Activated T-cell treated with anti-CD3 and anti-CD28 coated beads, Interleukin-2, amount 50 U/mL, for 4 hours (primary cell): ENCODE data around the gene NRXN2. TPM values are rescaled to one million over a fixed set of nuclear protein-coding genes. Genes with fewer than 3 reads are reported as not detected.

ENCODE experiments used
- ATAC-seq, 2 donors: fragments of 200-7000 bp; cut with Tn5 transposase; one replicate each; pipeline ENCODE4 v1.10.0; 2021
- DNase-seq: peaks from one replicate; pipeline ENCODE4 v3.0.0-alpha.2; 2020
- H3K27me3 Mint-ChIP-seq: one replicate; pipeline ENCODE4 v1.8.0; 2021; ENCODE audit warnings: low read depth, mixed read lengths
- H3K36me3 Mint-ChIP-seq: one replicate; pipeline ENCODE4 v1.8.0; 2022; ENCODE audit warnings: mixed read lengths; ENCODE audit not compliant: insufficient read depth
- H3K4me1 Mint-ChIP-seq: one replicate; pipeline ENCODE4 v1.8.0; 2021; ENCODE audit warnings: low read depth, mixed read lengths
- H3K4me3 Mint-ChIP-seq: one replicate; pipeline ENCODE4 v1.8.0; 2021; ENCODE audit warnings: mild to moderate bottlenecking, moderate library complexity, mixed read lengths
- H3K9me3 Mint-ChIP-seq: one replicate; pipeline ENCODE4 v1.8.0; 2021; ENCODE audit warnings: mixed read lengths
- total RNA-seq, 3 donors: library from RNA; stranded (reverse); gene quantifications; one replicate each; pipeline ENCODE4 v1.2.1, GENCODE V29; 2021

Gene NRXN2
- total RNA-seq, 3 donors from 2014 or later, result 0.16 to 1.0 (median 0.71) TPM

DNA sequence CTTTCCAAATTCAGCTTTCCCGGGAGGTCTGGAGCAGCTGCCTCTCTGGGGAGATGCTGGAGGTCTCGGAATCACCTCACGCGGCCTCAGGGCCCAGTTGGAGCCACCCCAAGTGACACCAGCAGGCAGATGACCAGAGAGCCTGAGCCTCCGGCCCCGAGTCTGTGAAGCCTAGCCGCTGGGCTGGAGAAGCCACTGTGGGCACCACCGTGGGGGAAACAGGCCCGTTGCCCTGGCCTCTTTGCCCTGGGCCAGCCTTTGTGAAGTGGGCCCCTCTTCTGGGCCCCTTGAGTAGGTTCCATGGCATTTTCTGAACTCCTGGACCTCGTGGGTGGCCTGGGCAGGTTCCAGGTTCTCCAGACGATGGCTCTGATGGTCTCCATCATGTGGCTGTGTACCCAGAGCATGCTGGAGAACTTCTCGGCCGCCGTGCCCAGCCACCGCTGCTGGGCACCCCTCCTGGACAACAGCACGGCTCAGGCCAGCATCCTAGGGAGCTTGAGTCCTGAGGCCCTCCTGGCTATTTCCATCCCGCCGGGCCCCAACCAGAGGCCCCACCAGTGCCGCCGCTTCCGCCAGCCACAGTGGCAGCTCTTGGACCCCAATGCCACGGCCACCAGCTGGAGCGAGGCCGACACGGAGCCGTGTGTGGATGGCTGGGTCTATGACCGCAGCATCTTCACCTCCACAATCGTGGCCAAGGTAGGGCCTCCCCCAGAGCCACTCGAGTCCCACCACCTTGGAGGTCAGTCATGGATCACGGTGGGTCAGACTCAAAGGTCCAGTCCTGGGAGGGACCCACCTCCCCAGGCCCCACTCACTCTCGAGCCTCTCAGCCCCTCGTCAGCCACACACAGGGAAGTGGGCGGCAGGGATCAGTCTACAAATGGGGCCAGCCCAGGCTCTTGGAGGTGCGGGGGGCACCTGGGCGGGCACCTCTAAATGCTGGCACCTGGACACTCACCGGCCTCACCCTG, 131.5 kb downstream of the NRXN2 start:
- Mint-ChIP-seq H3K4me3 (no peak overlapping the region), H3K9me3 (peaks cover 8% of the 10 kb centered on the region), H3K4me1 (no peaks in the 10 kb centered on the region), H3K36me3 (no peaks in the 10 kb centered on the region), H3K27me3 (peaks cover 3% of the 10 kb centered on the region)
- ATAC-seq (no peak), DNase-seq (no peak)

- H3K36me3 Mint-ChIP-seq, result no peaks in the 10 kb centered on the region
- ATAC-seq (no peak), DNase-seq (peak; percentile 1)
- peaks cover 8% of the 10 kb centered on the region for H3K9me3 Mint-ChIP-seq
- H3K4me3 Mint-ChIP-seq, result no peak within 1 kb of the TSS
- H3K4me1 Mint-ChIP-seq, result no peaks in the 10 kb centered on the region
- H3K27me3 Mint-ChIP-seq, result peaks cover 3% of the 10 kb centered on the region
Observed at GRCh38 chr11:64590763-64591221, 132.2 kb downstream of the NRXN2 start, which contains the start of gene SLC22A12. Gene SLC22A12, plus strand, starts transcription at chr11:64591220. Its CDS starts 337 bp downstream, at chr11:64591557.

DNA sequence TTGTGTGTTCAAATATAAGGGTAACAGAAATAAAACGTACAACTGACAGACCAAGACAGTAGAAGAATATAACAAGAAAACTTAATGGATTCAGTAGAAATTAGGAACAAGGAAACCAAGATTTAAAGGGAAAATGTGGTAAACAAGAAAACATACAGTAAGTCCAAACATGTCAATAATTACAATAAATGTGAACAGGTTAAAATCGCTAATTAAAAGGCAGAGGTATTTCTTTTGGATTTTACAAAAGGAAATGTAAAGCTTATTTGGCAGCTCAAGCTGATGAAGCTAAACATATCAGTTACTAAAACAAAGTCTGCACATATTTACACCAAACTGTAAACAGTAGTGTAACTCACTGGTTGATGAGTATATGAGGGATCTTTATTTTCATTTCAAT, 134.3 kb downstream of the NRXN2 start:
- Mint-ChIP-seq H3K4me3 (no peak overlapping the region), H3K27me3 (peaks cover 6% of the 10 kb centered on the region), H3K4me1 (no peaks in the 10 kb centered on the region), H3K9me3 (peaks cover 8% of the 10 kb centered on the region), H3K36me3 (no peaks in the 10 kb centered on the region)
- ATAC-seq (no peak), DNase-seq (no peak)

DNA sequence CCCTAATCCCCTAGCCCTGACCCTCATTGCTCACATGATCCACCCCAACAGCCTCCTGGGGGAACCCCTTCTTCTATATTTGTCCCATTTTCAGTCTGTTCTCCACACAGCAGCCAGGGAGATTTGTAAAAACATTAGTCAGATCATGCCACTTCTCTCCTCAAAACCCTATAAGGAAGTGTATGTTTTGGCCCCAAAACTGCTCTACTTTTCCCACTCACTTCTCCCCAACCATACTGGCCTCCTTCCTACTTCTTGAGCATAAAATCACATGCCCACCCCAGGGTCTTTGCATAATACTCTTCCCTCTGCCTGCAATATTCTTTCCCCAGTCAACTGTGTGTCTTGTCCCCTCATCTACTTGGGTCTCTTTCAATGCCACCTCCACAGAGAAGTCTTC, 136.6 kb downstream of the NRXN2 start:
- Mint-ChIP-seq H3K9me3 (peaks cover 8% of the 10 kb centered on the region), H3K4me3 (no peak overlapping the region), H3K27me3 (peaks cover 6% of the 10 kb centered on the region), H3K36me3 (no peaks in the 10 kb centered on the region), H3K4me1 (no peaks in the 10 kb centered on the region)
- DNase-seq (no peak), ATAC-seq (no peak)

DNA sequence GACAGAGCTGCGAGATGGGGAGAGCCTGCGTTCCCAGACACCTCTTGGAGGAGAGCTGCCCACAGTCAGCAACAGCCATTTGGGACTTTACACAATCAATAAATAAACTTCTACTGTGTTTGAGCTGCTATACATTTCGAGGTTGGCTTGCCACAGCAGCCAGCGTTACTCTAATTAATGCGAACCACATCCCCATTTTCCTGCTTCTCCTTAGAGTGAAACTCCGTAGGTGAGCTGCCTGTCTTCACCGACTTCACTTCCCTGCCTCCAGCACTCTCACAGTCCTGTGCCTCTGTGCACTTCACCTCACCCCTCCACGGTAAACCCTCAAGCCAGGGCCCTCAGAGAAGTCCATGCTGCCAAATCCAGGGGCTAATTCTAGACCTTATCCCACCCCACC, 137.8 kb downstream of the NRXN2 start:
- Mint-ChIP-seq H3K4me3 (no peak overlapping the region), H3K36me3 (no peaks in the 10 kb centered on the region), H3K9me3 (peaks cover 8% of the 10 kb centered on the region), H3K27me3 (peaks cover 6% of the 10 kb centered on the region), H3K4me1 (no peaks in the 10 kb centered on the region)
- DNase-seq (no peak), ATAC-seq (no peak)

DNA sequence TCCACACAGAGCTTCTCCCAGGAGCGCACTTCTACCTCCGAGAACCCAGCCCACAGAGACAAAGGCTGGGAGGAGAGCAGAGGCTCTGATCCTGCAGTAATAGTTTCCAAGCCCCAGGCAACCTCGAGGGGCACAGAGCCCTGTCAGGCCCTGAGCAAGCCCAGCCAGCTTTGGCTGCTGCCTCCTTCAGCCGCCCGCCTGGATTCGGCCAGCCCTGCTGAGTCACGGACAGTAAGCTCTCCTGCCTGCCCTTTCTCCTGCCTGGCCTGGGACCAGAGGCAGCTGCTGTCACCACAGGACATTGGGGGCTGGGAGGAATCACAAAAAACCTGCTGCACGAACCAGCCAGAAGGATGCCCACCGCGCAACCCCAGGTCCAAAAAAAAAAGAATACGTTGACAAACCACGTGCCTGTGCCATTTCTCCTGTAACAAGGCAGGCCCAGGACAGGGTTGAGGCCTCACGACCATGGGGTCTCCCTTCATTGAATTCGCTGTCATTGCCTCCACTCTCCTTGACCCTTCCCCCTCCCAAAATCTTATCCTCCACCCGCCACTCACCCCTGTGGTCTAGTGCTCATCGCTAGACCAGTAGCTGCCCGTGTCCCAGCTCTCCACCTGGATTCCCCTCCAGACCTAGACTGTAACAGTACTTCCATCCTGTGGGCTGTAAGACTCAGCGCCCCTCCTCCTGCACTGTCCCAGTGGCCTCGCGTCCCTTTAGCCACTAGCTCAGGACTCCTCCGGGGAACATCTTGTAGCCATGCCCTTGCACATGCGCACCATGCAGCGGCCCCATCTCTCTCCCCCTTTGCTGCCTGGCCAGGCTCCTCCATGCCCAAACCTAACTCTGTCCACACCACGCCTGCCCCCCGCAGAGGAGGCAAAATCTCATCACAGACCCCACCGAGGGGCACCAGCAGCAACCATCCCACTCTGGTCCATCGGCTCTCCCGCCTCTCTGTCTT, 139.4 kb downstream of the NRXN2 start:
- ATAC-seq, result no peak
- peaks cover 7% of the 10 kb centered on the region for H3K9me3 Mint-ChIP-seq
- no peaks in the 10 kb centered on the region for H3K36me3 Mint-ChIP-seq

DNA sequence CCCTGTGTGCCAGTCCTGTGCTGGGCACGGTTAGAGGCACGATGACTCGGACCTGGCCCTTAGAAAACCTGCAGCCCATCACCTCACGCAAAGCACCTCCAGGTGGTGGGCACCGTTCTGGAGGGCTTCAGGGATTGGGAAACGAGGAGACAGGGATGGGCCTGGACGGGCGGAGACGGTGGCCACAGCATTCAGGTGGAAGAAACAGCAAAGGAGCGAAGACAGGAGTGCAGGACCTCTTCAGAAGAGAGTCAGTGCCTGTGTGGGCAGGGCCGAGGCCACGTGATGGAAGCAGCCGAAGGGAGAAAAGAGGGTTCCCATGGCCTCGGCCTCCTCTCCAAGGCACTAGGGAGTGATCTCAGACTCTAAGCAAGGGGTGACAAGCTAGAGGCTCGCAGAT, 140.1 kb downstream of the NRXN2 start:
- Mint-ChIP-seq H3K36me3 (no peaks in the 10 kb centered on the region), H3K4me3 (no peak overlapping the region), H3K27me3 (peaks cover 4% of the 10 kb centered on the region), H3K4me1 (no peaks in the 10 kb centered on the region), H3K9me3 (no peaks in the 10 kb centered on the region)
- ATAC-seq (no peak), DNase-seq (peak; percentile 1)

More for the DNA sequence above, 139.4 kb downstream of the NRXN2 start:
- Mint-ChIP-seq H3K4me3 (no peak overlapping the region), H3K4me1 (no peaks in the 10 kb centered on the region), H3K27me3 (peaks cover 8% of the 10 kb centered on the region)
- DNase-seq, result peak; percentile 0

- no peaks in the 10 kb centered on the region for H3K9me3 Mint-ChIP-seq
- ATAC-seq (no peak), DNase-seq (no peak)
- no peak overlapping the region for H3K4me3 Mint-ChIP-seq
- H3K36me3 Mint-ChIP-seq, result no peaks in the 10 kb centered on the region
- peaks cover 4% of the 10 kb centered on the region for H3K27me3 Mint-ChIP-seq
- H3K4me1 Mint-ChIP-seq, result no peaks in the 10 kb centered on the region
Observed at GRCh38 chr11:64581057-64581523, 141.9 kb downstream of the NRXN2 start.

DNA sequence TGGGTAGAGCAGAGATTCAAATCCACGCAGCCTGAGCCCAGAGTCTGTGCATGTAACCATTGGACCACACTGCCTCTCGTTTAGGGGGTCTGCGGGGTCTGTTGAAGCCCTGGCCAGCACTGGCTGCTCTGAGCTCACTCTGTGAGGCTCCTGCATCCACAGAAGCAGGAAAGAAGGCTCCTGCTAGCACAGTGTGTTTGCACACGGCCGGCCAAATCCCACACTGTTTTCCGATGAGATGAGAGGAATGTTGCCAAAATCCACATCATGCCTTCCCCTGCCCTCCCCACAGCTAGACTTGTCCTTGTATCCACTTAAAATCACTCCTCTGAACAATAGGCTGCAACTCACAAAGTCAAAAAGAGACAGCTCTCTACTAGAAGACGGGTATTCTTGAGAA, 142.6 kb downstream of the NRXN2 start:
- H3K4me1 Mint-ChIP-seq, result no peaks in the 10 kb centered on the region
- DNase-seq (peak; percentile 0), ATAC-seq (no peak)
- H3K27me3 Mint-ChIP-seq, result peaks cover 4% of the 10 kb centered on the region
- no peaks in the 10 kb centered on the region for H3K9me3 Mint-ChIP-seq
- H3K4me3 Mint-ChIP-seq, result no peak overlapping the region
- H3K36me3 Mint-ChIP-seq, result no peaks in the 10 kb centered on the region

DNA sequence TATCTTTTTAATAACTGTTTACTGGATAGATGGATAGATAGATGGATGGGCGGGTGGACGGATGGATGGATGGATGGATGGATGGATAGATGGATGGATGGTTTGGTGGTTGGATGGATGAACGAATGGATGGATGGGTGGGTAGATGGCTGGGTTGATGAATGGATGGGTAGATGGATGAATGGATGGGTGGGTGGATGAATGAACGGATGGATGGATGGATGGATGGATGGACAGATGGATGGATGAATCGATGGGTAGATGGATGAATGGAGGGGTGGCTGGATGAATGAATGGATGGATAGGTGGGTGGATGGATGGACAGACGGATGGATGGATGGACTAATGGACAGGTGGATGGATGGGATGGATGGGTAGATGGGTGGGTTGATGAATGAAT, 145.8 kb downstream of the NRXN2 start:
- Mint-ChIP-seq H3K9me3 (no peaks in the 10 kb centered on the region), H3K4me1 (no peaks in the 10 kb centered on the region), H3K36me3 (no peaks in the 10 kb centered on the region), H3K27me3 (peaks cover 4% of the 10 kb centered on the region), H3K4me3 (no peak overlapping the region)
- no peak for ATAC-seq
- DNase-seq, result no peak

GRCh38 chr11:64572143-64572542, 150.9 kb downstream of the NRXN2 start:
- H3K36me3 Mint-ChIP-seq, result no peaks in the 10 kb centered on the region
- no peaks in the 10 kb centered on the region for H3K9me3 Mint-ChIP-seq
- DNase-seq (no peak), ATAC-seq (no peak)
- H3K4me3 Mint-ChIP-seq, result no peak overlapping the region
- H3K4me1 Mint-ChIP-seq, result no peaks in the 10 kb centered on the region
- peaks cover 8% of the 10 kb centered on the region for H3K27me3 Mint-ChIP-seq

GRCh38 chr11:64571410-64572091, 151.4 kb downstream of the NRXN2 start:
- Mint-ChIP-seq H3K36me3 (no peaks in the 10 kb centered on the region), H3K9me3 (no peaks in the 10 kb centered on the region), H3K4me3 (no peak overlapping the region), H3K27me3 (peaks cover 9% of the 10 kb centered on the region), H3K4me1 (peaks cover 2% of the 10 kb centered on the region)
- ATAC-seq, result no peak
- DNase-seq, result no peak

DNA sequence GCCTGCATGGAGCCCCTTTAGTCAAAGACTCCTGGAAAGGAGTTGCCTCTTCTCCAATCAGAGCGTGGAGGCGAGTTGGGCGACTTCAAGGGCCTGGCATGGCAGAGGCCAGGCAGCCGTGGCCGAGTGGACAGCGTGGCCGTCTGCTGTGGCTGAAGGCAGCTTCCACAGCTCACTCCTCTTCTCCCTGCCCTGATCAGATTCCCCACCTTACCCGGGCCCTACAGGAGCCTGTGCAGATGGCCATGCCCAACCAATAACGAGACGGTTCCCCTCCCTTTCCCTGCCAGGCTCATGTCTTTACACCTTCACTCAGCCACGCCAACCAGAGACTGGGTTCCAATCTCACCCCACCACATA, 152.0 kb downstream of the NRXN2 start:
- Mint-ChIP-seq H3K4me3 (no peak overlapping the region), H3K36me3 (no peaks in the 10 kb centered on the region), H3K9me3 (no peaks in the 10 kb centered on the region), H3K27me3 (peaks cover 10% of the 10 kb centered on the region), H3K4me1 (peaks cover 4% of the 10 kb centered on the region)
- ATAC-seq, result no peak
- DNase-seq, result no peak

- ATAC-seq (no peak), DNase-seq (no peak)
- Mint-ChIP-seq H3K27me3 (peaks cover 10% of the 10 kb centered on the region), H3K4me3 (no peak overlapping the region), H3K36me3 (no peaks in the 10 kb centered on the region), H3K9me3 (no peaks in the 10 kb centered on the region), H3K4me1 (peaks cover 8% of the 10 kb centered on the region)
Observed at GRCh38 chr11:64570341-64570740, 152.7 kb downstream of the NRXN2 start.
